ENCODE results near the gene G6PC1.
"Not testable (repeated sequence)": the region's sequence is repeated elsewhere in the genome, so short reads cannot be mapped to it uniquely, and the experiment has no call there.

The G6PC1 gene

DNA sequence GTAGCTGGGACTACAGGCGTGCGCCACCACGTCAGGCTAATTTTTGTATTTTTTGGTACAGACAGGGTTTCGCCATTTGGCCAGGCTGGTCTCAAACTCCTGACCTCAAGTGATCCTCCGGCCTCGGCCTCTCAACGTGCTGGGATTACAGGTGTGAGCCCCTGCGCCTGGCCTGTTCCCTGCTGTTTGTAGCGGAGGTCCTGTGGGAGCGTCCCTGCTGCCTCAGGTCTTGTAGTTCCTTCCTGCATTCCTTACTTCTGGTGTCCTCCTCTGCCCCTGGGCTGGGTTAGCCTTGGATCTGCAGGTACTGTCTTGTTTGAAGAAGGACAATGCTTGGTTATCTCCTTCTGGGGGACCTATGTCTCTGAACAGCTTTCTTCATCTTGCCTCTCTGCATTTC lies 23.6 kb upstream of the G6PC1 start:
- Histone ChIP-seq H3K4me1 (no peaks in the 10 kb centered on the region), H3K4me3 (ENCODE audit: low read depth, low read length) (no peak overlapping the region), H3K36me3 (no peaks in the 10 kb centered on the region), H3K27me3 (peaks cover 63% of the 10 kb centered on the region), H3K9me3 (no peaks in the 10 kb centered on the region)
- no peak for DNase-seq
- TF ChIP-seq, protein P1, sequence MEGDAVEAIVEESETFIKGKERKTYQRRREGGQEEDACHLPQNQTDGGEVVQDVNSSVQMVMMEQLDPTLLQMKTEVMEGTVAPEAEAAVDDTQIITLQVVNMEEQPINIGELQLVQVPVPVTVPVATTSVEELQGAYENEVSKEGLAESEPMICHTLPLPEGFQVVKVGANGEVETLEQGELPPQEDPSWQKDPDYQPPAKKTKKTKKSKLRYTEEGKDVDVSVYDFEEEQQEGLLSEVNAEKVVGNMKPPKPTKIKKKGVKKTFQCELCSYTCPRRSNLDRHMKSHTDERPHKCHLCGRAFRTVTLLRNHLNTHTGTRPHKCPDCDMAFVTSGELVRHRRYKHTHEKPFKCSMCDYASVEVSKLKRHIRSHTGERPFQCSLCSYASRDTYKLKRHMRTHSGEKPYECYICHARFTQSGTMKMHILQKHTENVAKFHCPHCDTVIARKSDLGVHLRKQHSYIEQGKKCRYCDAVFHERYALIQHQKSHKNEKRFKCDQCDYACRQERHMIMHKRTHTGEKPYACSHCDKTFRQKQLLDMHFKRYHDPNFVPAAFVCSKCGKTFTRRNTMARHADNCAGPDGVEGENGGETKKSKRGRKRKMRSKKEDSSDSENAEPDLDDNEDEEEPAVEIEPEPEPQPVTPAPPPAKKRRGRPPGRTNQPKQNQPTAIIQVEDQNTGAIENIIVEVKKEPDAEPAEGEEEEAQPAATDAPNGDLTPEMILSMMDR (IDR thresholded peaks at IDR 0.05; ENCODE audit: low read depth, low read length): no peak

DNA sequence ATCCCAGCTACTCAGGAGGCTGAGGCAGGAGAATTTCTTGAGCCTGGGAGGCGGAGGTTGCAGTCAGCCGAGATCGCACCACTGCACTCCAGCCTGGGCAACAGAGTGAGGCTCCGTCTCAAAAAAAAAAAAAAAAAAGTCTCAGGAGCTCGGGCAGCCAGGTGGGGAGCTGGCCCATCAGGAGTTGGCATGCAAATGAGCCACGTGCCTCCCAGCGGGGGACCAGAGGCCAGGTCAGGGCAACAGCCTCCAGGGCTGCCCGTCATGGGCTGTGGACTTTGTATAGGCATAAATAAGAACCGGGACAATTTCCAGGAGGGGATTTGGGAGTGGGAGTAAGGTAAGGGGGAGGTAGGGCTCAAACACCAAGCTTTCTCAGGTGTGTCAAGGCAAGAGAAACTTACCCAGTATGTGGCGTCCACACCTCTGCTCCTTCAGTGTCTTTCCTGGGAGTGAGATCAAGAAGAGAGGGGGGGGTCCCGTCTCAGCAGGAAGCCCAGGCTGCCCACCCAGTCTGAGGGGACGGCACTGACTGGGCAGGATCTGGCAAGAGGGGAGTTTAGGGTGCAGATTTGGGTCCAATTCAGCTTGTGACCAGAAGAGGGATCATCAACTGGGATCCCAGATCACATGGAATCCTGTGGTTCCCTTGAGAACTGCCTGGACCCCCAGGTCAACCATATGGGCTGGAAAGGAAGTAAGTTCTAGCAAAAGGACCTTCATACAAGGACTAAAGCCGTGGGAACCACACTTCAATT lies 22.3 kb upstream of the G6PC1 start:
- TF ChIP-seq, protein P1 (IDR thresholded peaks at IDR 0.05; ENCODE audit: low read depth, low read length): no peak
- no peak overlapping the region for H3K4me3 ChIP-seq (ENCODE audit: low read depth, low read length)

DNA sequence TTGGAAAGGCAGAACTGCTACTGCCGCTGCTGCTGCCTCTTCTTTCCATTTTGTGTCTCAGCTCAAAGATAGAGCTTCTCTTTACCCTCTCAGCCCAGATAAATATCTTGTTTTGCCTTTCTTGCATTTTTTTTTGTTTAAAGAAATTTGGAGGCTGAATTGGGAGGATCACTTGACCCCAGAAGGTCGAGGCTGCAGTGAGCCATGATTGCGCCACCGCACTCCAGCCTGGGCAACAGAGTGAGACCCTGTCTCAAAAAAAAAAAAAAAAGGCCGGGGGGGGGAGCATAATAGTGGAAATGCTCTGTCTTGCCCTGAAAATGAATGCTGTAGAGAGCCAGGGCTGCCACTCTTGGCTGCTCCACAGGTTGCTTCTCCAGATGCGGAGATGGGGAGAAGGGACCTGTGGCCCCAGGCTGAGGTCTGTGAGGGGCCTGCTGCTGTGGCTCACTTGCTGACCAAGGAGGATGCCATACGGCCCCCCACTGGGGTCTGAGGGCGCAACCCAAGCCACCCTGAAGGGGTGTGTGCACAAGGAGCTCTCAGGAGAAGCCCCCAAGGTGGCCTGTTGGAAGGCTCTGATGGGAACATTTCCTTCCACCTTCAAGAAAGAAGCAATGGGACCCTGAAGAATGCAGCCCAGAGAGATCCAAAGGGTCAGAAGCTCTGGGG lies 21.5 kb upstream of the G6PC1 start:
- no peaks in the 10 kb centered on the region for H3K4me1 ChIP-seq
- no peaks in the 10 kb centered on the region for H3K9me3 ChIP-seq
- peaks cover 49% of the 10 kb centered on the region for H3K27me3 ChIP-seq
- TF ChIP-seq, protein P1 (IDR thresholded peaks at IDR 0.05; ENCODE audit: low read depth, low read length): no peak
- no peaks in the 10 kb centered on the region for H3K36me3 ChIP-seq
- H3K4me3 ChIP-seq (ENCODE audit: low read depth, low read length): no peak overlapping the region
- DNase-seq: no peak

More for the DNA sequence above, 22.3 kb upstream of the G6PC1 start:
- no peaks in the 10 kb centered on the region for H3K9me3 ChIP-seq
- no peaks in the 10 kb centered on the region for H3K4me1 ChIP-seq
- H3K27me3 ChIP-seq: peaks cover 55% of the 10 kb centered on the region
- no peaks in the 10 kb centered on the region for H3K36me3 ChIP-seq
- no peak for DNase-seq

DNA sequence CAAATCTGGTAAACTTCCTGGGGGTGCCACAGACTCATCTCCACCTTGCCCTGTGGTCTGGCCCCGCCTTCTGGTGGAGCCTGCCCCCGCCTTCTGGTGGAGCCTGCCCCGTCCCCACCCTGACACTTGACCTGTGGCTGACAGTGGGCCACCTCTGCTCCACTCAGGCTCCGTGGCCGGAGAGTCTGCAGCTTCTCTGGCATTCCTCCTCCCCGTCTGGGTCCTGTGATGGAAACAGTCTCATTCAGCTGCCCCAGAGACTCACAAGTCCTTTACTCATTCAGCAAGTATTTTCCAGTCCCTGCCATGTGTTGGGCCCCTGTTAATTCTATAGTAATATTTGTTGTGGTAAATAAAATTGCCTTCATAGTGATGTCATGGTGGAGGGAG lies 21.0 kb upstream of the G6PC1 start:
- Histone ChIP-seq H3K27me3 (peaks cover 45% of the 10 kb centered on the region), H3K9me3 (no peaks in the 10 kb centered on the region), H3K4me1 (no peaks in the 10 kb centered on the region), H3K36me3 (no peaks in the 10 kb centered on the region), H3K4me3 (ENCODE audit: low read depth, low read length) (no peak overlapping the region)
- no peak for DNase-seq
- TF ChIP-seq, protein P1 (IDR thresholded peaks at IDR 0.05; ENCODE audit: low read depth, low read length): no peak

DNA sequence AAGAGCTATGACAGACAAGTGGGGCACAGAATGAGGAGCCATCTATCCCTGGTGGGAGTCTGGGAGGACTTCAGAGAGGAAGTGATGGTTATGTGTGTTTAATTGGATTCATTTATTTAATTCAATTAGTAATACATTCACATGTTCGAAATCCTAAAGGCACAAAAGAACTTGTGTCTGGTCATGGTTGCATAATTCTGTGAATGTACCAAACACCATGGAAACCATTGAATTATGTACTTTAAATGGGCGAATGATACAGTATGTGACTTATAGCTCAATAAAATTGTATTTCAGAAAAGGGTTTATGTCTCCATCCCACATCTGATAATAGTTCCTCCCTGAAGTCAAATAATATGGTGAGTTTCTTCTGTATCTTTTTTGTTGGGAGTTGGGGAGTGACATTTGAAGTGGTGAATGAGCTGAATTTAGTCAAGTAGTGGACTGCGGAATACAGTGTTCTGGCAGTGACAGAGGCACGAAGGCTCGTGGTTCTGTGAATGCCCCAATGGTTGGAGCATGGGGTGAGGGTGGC lies 19.8 kb upstream of the G6PC1 start:
- H3K9me3 ChIP-seq: no peaks in the 10 kb centered on the region
- no peaks in the 10 kb centered on the region for H3K4me1 ChIP-seq
- H3K4me3 ChIP-seq (ENCODE audit: low read depth, low read length): no peak overlapping the region
- DNase-seq: no peak
- H3K27me3 ChIP-seq: peaks cover 33% of the 10 kb centered on the region
- TF ChIP-seq, protein P1 (IDR thresholded peaks at IDR 0.05; ENCODE audit: low read depth, low read length): no peak
- no peaks in the 10 kb centered on the region for H3K36me3 ChIP-seq

DNA sequence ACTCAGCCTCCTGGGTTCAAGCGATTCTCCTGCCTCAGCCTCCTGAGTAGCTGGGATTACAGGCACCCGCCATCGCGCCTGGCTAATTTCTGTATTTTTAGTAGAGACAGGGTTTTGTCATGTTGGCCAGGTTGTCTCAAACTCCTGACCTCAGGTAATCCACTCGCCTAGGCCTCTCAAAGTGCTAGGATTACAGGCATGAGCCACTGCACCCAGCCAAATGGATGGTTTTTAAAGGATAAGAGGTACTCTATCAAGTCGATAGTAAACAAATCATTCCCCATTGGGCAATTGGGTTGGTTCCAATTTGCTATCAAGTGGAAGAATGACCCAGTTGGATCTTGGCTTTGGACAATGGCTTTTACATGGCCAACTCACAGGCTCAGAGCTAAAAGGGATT lies 18.9 kb upstream of the G6PC1 start:
- peaks cover 28% of the 10 kb centered on the region for H3K27me3 ChIP-seq
- H3K4me1 ChIP-seq; H3K4me3 ChIP-seq (ENCODE audit: low read depth, low read length); H3K36me3 ChIP-seq; DNase-seq; H3K9me3 ChIP-seq: not testable (repeated sequence)
